IMR-90 (cell line): Measurements from ENCODE around the gene FCHSD2. TPM values are rescaled to one million over a fixed set of nuclear protein-coding genes. Genes with fewer than 3 reads are reported as not detected.

Experiments
- ATAC-seq: fragments of 200-7000 bp; cut with Tn5 transposase; 2 replicates; pipeline ENCODE4 v1.9.1; 2020; ENCODE audit warnings: low read depth, mild to moderate bottlenecking, moderate library complexity
- BruUV-seq: library from RNA; stranded (reverse); fragments of 400-500 nt; replicated peaks from 2 replicates; lab custom pipeline; 2021; lab: Mats Ljungman, UMichigan
- CTCF ChIA-PET: fragments of 300-600 bp; formaldehyde crosslinking; extraction: SDS; loops from one replicate; lab custom pipeline; 2021; ENCODE audit warnings: antibody characterized with exemption; lab: Yijun Ruan, JAX
- POLR2A ChIA-PET: fragments of 300-600 bp; sonication (Branson Sonifier 250); formaldehyde crosslinking; loops from one replicate; lab custom pipeline; 2022; ENCODE audit warnings: antibody characterized with exemption; ENCODE audit not compliant: unreplicated experiment; lab: Charles Lee
- DNase-seq: peaks from one replicate; pipeline ENCODE4 v3.0.0; 2013
- H2AFZ ChIP-seq: replicated peaks from 2 replicates; pipeline ENCODE3; 2013; ENCODE audit warnings: low read length, mild to moderate bottlenecking; ENCODE audit not compliant: poor library complexity
- H2AK5ac ChIP-seq: 2 replicates; pipeline ENCODE4 v1.6.1; 2013; ENCODE audit warnings: low read depth, low read length, inconsistent platforms
- H2AK9ac ChIP-seq: replicated peaks from 2 replicates; pipeline ENCODE3; 2013; ENCODE audit warnings: mild to moderate bottlenecking, low read depth, low read length, moderate library complexity; ENCODE audit not compliant: poor library complexity
- H2BK120ac ChIP-seq: 2 replicates; pipeline ENCODE4 v1.6.1; 2013; ENCODE audit warnings: low read depth, low read length, inconsistent platforms
- H2BK15ac ChIP-seq: 3 replicates; pipeline ENCODE4 v1.6.1; 2013; ENCODE audit warnings: low read depth, low read length, inconsistent platforms
- H2BK20ac ChIP-seq: 2 replicates; pipeline ENCODE4 v1.6.1; 2013; ENCODE audit warnings: low read depth, mild to moderate bottlenecking, inconsistent platforms, low read length, moderate library complexity
- H2BK5ac ChIP-seq: 2 replicates; pipeline ENCODE4 v1.6.1; 2013; ENCODE audit warnings: mild to moderate bottlenecking, low read depth, low read length, inconsistent platforms; ENCODE audit not compliant: poor library complexity, severe bottlenecking
- H3K14ac ChIP-seq: replicated peaks from 2 replicates; pipeline ENCODE4 v1.6.1; 2013; ENCODE audit warnings: low read depth, low read length, inconsistent platforms
- H3K18ac ChIP-seq: 2 replicates; pipeline ENCODE4 v1.6.1; 2013; ENCODE audit warnings: low read depth, low read length, control low read depth
- H3K23ac ChIP-seq: 2 replicates; pipeline ENCODE4 v1.6.1; 2013; ENCODE audit warnings: low read depth, low read length, inconsistent platforms
- H3K27ac ChIP-seq: 2 replicates; pipeline ENCODE4 v1.5.1; 2013; ENCODE audit warnings: mild to moderate bottlenecking, control low read depth, low read length; ENCODE audit not compliant: insufficient read depth
- H3K27me3 ChIP-seq: 2 replicates; pipeline ENCODE4 v1.6.1; 2013; ENCODE audit warnings: low read length; ENCODE audit not compliant: control insufficient read depth, insufficient read depth
- H3K36me3 ChIP-seq: 2 replicates; pipeline ENCODE4 v1.6.1; 2013; ENCODE audit warnings: low read length, mixed read lengths; ENCODE audit not compliant: control insufficient read depth, insufficient read depth
- H3K4ac ChIP-seq: 2 replicates; pipeline ENCODE4 v1.6.1; 2013; ENCODE audit warnings: low read depth, low read length, inconsistent platforms
- H3K4me1 ChIP-seq: 2 replicates; pipeline ENCODE4 v1.6.1; 2013; ENCODE audit warnings: low read length, mixed read lengths; ENCODE audit not compliant: control insufficient read depth, insufficient read depth
- H3K4me2 ChIP-seq: 2 replicates; pipeline ENCODE4 v1.6.1; 2013; ENCODE audit warnings: low read depth, mild to moderate bottlenecking, control low read depth, low read length, moderate library complexity
- H3K4me3 ChIP-seq: 2 replicates; pipeline ENCODE4 v1.5.1; 2013; ENCODE audit warnings: low read depth, mild to moderate bottlenecking, control low read depth, low read length, moderate library complexity; ENCODE audit not compliant: insufficient read depth
- H3K56ac ChIP-seq: 2 replicates; pipeline ENCODE4 v1.6.1; 2013; ENCODE audit warnings: low read length, inconsistent platforms; ENCODE audit not compliant: insufficient read depth; ENCODE audit errors: extremely low read depth
- H3K79me1 ChIP-seq, 2 experiments: 2 replicates each; pipeline ENCODE4 v1.6.1; 2013; ENCODE audit warnings: low read length in 2 of 2, inconsistent platforms in 1 of 2, low read depth in 1 of 2
- H3K9ac ChIP-seq: 2 replicates; pipeline ENCODE4 v1.6.1; 2013; ENCODE audit warnings: low read depth, low read length, control low read depth
- H3K9me1 ChIP-seq: 2 replicates; pipeline ENCODE4 v1.6.1; 2013; ENCODE audit warnings: low read length, inconsistent platforms; ENCODE audit not compliant: insufficient read depth
- H3K9me3 ChIP-seq: 2 replicates; pipeline ENCODE4 v1.6.1; 2013; ENCODE audit warnings: low read length; ENCODE audit not compliant: control insufficient read depth, insufficient read depth
- H4K20me1 ChIP-seq: 2 replicates; pipeline ENCODE4 v1.6.1; 2013; ENCODE audit warnings: low read length, inconsistent platforms; ENCODE audit not compliant: insufficient read depth
- H4K5ac ChIP-seq: 2 replicates; pipeline ENCODE4 v1.6.1; 2013; ENCODE audit warnings: mild to moderate bottlenecking, low read depth, low read length, control low read depth
- H4K8ac ChIP-seq, 2 experiments: 2 replicates each; pipeline ENCODE4 v1.6.1; 2013; ENCODE audit warnings: low read depth in 2 of 2, low read length in 2 of 2, control low read depth in 1 of 2, inconsistent platforms in 1 of 2
- H4K91ac ChIP-seq: 2 replicates; pipeline ENCODE4 v1.6.1; 2013; ENCODE audit warnings: low read depth, low read length, inconsistent platforms; ENCODE audit not compliant: insufficient read depth
- MAZ ChIP-seq: IDR thresholded peaks from 2 replicates; pipeline ENCODE4 v1.6.1; 2012; ENCODE audit warnings: low read depth, mild to moderate bottlenecking, low read length, improper control_type of control experiment, moderate library complexity, borderline replicate concordance
- MXI1 ChIP-seq: IDR thresholded peaks from 2 replicates; pipeline ENCODE4 v1.6.1; 2012; ENCODE audit warnings: low read depth, mild to moderate bottlenecking, low read length, moderate library complexity, borderline replicate concordance
- NFE2L2 ChIP-seq: fragments of 150-350 bp; IDR thresholded peaks from 2 replicates; pipeline ENCODE4 v1.6.1; 2016; ENCODE audit warnings: low read depth, mild to moderate bottlenecking, low read length
- POLR2A ChIP-seq: IDR thresholded peaks from 2 replicates; pipeline ENCODE4 v1.6.1; 2012; ENCODE audit warnings: mild to moderate bottlenecking, low read depth, low read length
- RAD21 ChIP-seq: IDR thresholded peaks from 2 replicates; pipeline ENCODE4 v1.6.1; 2012; ENCODE audit warnings: low read length, improper control_type of control experiment
- RCOR1 ChIP-seq: IDR thresholded peaks from 2 replicates; pipeline ENCODE4 v1.6.1; 2012; ENCODE audit warnings: mild to moderate bottlenecking, low read length, improper control_type of control experiment; ENCODE audit not compliant: insufficient replicate concordance
- RFX5 ChIP-seq: IDR thresholded peaks from 2 replicates; pipeline ENCODE4 v1.8.0; 2012; ENCODE audit warnings: low read depth, mild to moderate bottlenecking, low read length, moderate library complexity
- SMC3 ChIP-seq: fragments of 150-350 bp; IDR thresholded peaks from 2 replicates; pipeline ENCODE4 v1.6.1; 2016; ENCODE audit warnings: low read depth, mild to moderate bottlenecking, antibody characterized with exemption, low read length, moderate library complexity
- WGBS, 2 experiments: methylation state at CpG; one replicate each; pipeline versions ENCODE4 v1.1.5 to v1.1.7; 2013; ENCODE audit warnings: missing lambda C conversion rate in 2 of 2; ENCODE audit not compliant: insufficient read length in 1 of 2; ENCODE audit errors: extremely low coverage in 2 of 2; 5-methylcytosine and 5-hydroxymethylcytosine counted together
- dilution Hi-C: fragments of 300-500 bp; cut with HindIII; formaldehyde crosslinking; loops from one replicate; pipeline ENCODE4 v1.14.3; 2018; ENCODE audit warnings: low sequenced_read_pairs; ENCODE audit not compliant: unreplicated experiment
- in situ Hi-C: fragments of 300-500 bp; cut with MboI; formaldehyde crosslinking; loops from 3 replicates; pipeline ENCODE4 v1.14.3; 2019; ENCODE audit warnings: low sequenced_read_pairs, inconsistent platforms, mixed read lengths
- intact Hi-C: fragments of 100-400 bp; cut with micrococcal nuclease; formaldehyde crosslinking; loops from 2 replicates; pipeline ENCODE4 v1.10.0; 2022
- polyA plus RNA-seq, 3 experiments: library from polyadenylated mRNA; depleted of rRNA; stranded (reverse); fragments of >200 nt; gene quantifications; 2 replicates each; pipeline ENCODE4 v1.2.3, GENCODE V29; 2012; ENCODE audit warnings: low replicate concordance in 1 of 3
- total RNA-seq: library from RNA; depleted of rRNA; stranded (reverse); fragments of >200 nt; gene quantifications from 2 replicates; pipeline ENCODE4 v1.2.3, GENCODE V29; 2012
- TF ChIP-seq, protein P1 (sequence below): fragments of 150-350 bp; IDR thresholded peaks from 2 replicates; pipeline ENCODE4 v1.6.1; 2016; ENCODE audit warnings: low read depth, mild to moderate bottlenecking, low read length, moderate library complexity, borderline replicate concordance
- TF ChIP-seq, protein P2 (sequence below): conservative IDR thresholded peaks from 2 replicates; pipeline ENCODE4 v1.5.1; 2012; ENCODE audit warnings: mild to moderate bottlenecking, low read depth, low read length, improper control_type of control experiment

FCHSD2 gene
- total and polyA plus RNA-seq, 2 of the 4 experiments (the other 2 are of a cell fraction) = 5.9 to 18.7 TPM

DNA sequence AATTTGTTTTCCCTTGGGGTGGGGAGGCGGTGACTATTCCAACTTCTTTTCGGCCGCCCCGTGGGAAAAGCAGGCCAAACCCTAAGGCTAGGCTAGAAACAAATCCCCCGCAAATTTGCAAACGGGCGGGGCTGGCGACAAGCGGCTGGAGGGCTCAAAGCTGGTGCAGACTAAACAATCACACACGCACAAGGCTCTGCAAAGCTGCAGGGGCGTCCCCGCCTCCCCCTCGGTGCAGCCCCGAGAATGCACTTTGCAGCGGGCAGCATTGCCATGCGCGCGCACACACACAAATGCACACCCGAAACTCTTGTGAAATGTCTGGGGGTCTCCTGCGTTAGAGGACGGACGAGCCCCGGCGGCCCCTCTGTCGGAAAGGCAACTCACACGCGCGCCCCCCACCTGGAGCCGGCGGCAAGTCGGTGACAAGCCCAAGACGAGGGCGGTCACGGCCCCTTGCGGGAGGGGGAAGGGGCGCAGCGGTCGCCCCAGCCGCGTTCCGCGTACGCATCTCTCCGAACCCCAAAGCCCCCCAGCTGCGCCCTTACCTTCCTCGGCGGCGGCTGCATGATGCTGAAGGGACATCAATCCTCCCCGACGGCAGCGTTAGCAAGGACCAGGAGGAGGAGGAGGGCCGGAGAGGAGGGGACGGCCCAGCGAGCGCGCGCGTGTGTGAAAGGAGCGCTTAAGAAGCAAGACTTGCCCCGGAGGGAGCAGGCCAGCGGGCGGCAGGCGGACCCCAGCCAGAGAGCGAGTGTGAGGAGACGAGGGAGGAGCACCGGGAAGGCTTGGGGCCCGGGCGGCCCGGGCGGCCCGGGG, 600 bp downstream of the FCHSD2 start (continued):
- TF ChIP-seq, protein P1, sequence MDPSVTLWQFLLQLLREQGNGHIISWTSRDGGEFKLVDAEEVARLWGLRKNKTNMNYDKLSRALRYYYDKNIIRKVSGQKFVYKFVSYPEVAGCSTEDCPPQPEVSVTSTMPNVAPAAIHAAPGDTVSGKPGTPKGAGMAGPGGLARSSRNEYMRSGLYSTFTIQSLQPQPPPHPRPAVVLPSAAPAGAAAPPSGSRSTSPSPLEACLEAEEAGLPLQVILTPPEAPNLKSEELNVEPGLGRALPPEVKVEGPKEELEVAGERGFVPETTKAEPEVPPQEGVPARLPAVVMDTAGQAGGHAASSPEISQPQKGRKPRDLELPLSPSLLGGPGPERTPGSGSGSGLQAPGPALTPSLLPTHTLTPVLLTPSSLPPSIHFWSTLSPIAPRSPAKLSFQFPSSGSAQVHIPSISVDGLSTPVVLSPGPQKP = no peak
- TF ChIP-seq POLR2A = no peak; the same call in 1 of the 2 replicates

DNA sequence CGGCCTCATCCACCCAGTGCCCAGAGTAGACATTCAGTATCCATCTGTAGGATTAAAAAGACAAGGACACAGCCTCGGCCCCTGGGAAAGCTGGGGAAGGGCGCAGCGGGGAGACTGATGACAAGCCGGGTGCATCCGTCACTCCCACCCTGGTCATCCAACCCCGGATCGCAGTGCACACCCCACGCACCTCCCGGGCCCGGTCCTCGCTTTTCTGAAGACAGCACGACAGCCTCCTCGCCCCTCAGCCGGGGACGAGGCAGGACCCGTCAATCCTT, 1.1 kb downstream of the FCHSD2 start:
- peak overlapping the region; percentile 79 for H2AK5ac ChIP-seq
- H4K5ac ChIP-seq = peak overlapping the region; percentile 14; the same call in 1 of the 2 replicates
- no peak overlapping the region for H2BK15ac ChIP-seq
- peaks cover 4% of the 10 kb centered on the region for H3K36me3 ChIP-seq
- H3K27me3 ChIP-seq = no peaks in the 10 kb centered on the region
- H2BK5ac ChIP-seq = peak overlapping the region; percentile 90
- H3K23ac ChIP-seq = peak overlapping the region; percentile 89
- 0% methylated on average over 3 of the region's 17 CpGs; no CpG with 5 or more reads in 1 of the 2 experiments for WGBS, 2 experiments
- peak overlapping the region; percentile 73 for H3K4ac ChIP-seq
- H4K20me1 ChIP-seq = peaks cover 18% of the 10 kb centered on the region
- peak overlapping the region in 1 of 2 experiments; percentile 50; a peak in 2 of 4 replicates for H4K8ac ChIP-seq
- H3K14ac ChIP-seq = peak overlapping the region; percentile 80
- H3K56ac ChIP-seq = peak overlapping the region; percentile 64; the same call in 1 of the 2 replicates
- peak overlapping the region; percentile 69 for H3K4me2 ChIP-seq
- no peak for DNase-seq
- peaks cover 3% of the 10 kb centered on the region for H3K9me1 ChIP-seq
- peak overlapping the region; percentile 84 for H3K9ac ChIP-seq
- H2AFZ ChIP-seq = peak overlapping the region; percentile 94
- ATAC-seq = no peak
- H2BK20ac ChIP-seq = no peak overlapping the region
- H4K91ac ChIP-seq = peak overlapping the region; percentile 42
- ChIA-PET CTCF (no interaction called here), POLR2A (no interaction called here)
- H2AK9ac ChIP-seq = peak overlapping the region; percentile 94
- peak overlapping the region; percentile 68 for H3K4me3 ChIP-seq
- H2BK120ac ChIP-seq = peak overlapping the region; percentile 20
- peak overlapping the region; percentile 76 for H3K27ac ChIP-seq
- dilution Hi-C loops (no loop called here), intact Hi-C loops (loop anchor here (2.0 kb wide), 1 partner anchor 310 kb away; no protein-coding TSS in a partner anchor), in situ Hi-C loops (loop anchor here (10.0 kb wide), 1 partner anchor 416 kb away; no protein-coding TSS in a partner anchor)
- no TSS peak for BruUV-seq
- H3K9me3 ChIP-seq = no peaks in the 10 kb centered on the region
- peaks cover 8 to 43% of the 10 kb centered on the region in 2 experiments for H3K79me1 ChIP-seq
- H3K4me1 ChIP-seq = peaks cover 10% of the 10 kb centered on the region; the same call in 1 of the 2 replicates
- H3K18ac ChIP-seq = peak overlapping the region; percentile 7; the same call in 1 of the 2 replicates
- TF ChIP-seq RCOR1 (no peak), RFX5 (no peak), MXI1 (no peak), SMC3 (no peak), MAZ (no peak), RAD21 (no peak), NFE2L2 (no peak)
- TF ChIP-seq, protein P2, sequence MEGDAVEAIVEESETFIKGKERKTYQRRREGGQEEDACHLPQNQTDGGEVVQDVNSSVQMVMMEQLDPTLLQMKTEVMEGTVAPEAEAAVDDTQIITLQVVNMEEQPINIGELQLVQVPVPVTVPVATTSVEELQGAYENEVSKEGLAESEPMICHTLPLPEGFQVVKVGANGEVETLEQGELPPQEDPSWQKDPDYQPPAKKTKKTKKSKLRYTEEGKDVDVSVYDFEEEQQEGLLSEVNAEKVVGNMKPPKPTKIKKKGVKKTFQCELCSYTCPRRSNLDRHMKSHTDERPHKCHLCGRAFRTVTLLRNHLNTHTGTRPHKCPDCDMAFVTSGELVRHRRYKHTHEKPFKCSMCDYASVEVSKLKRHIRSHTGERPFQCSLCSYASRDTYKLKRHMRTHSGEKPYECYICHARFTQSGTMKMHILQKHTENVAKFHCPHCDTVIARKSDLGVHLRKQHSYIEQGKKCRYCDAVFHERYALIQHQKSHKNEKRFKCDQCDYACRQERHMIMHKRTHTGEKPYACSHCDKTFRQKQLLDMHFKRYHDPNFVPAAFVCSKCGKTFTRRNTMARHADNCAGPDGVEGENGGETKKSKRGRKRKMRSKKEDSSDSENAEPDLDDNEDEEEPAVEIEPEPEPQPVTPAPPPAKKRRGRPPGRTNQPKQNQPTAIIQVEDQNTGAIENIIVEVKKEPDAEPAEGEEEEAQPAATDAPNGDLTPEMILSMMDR = no peak
- TF ChIP-seq, protein P1 = no peak
